HEK293 (cell line): Measurements from ENCODE around the gene UQCC3.

ENCODE experiments used
- AEBP2 ChIP-seq: fragments of 450-650 bp; formaldehyde crosslinking; IDR thresholded peaks from 2 replicates; pipeline ENCODE4 v1.5.1; 2016; ENCODE audit warnings: missing biosample characterization, missing genetic modification characterization, borderline replicate concordance
- BCL11B ChIP-seq: fragments of 450-650 bp; formaldehyde crosslinking; IDR thresholded peaks from 2 replicates; pipeline ENCODE4 v1.5.1; 2016; ENCODE audit warnings: low read depth, missing biosample characterization, missing genetic modification characterization
- IKZF3 ChIP-seq: fragments of 450-650 bp; IDR thresholded peaks from 2 replicates; pipeline ENCODE4 v1.5.0; 2018; ENCODE audit warnings: missing biosample characterization, mild to moderate bottlenecking, missing genetic modification characterization, moderate library complexity
- KLF10 ChIP-seq: fragments of 450-650 bp; IDR thresholded peaks from 2 replicates; pipeline ENCODE4 v1.5.1; 2018; ENCODE audit warnings: missing biosample characterization, mild to moderate bottlenecking, missing genetic modification characterization
- KLF16 ChIP-seq: fragments of 450-650 bp; formaldehyde crosslinking; IDR thresholded peaks from 2 replicates; pipeline ENCODE4 v1.5.1; 2017; ENCODE audit warnings: missing biosample characterization, missing genetic modification characterization
- KLF7 ChIP-seq: fragments of 450-650 bp; formaldehyde crosslinking; IDR thresholded peaks from 2 replicates; pipeline ENCODE4 v1.5.1; 2016; ENCODE audit warnings: missing biosample characterization, missing genetic modification characterization, borderline replicate concordance
- SP3 ChIP-seq: fragments of 450-650 bp; formaldehyde crosslinking; IDR thresholded peaks from 2 replicates; pipeline ENCODE4 v1.5.1; 2016; ENCODE audit warnings: missing biosample characterization, missing genetic modification characterization
- TRIM28 ChIP-seq: IDR thresholded peaks from 2 replicates; pipeline ENCODE4 v1.6.1; 2011; ENCODE audit warnings: low read length, control low read depth, borderline replicate concordance
- ZBTB20 ChIP-seq: fragments of 450-650 bp; formaldehyde crosslinking; IDR thresholded peaks from 2 replicates; pipeline ENCODE4 v1.5.1; 2016; ENCODE audit warnings: missing biosample characterization, missing genetic modification characterization
- ZBTB21 ChIP-seq: fragments of 450-650 bp; formaldehyde crosslinking; IDR thresholded peaks from 2 replicates; pipeline ENCODE4 v1.5.1; 2017; ENCODE audit warnings: missing biosample characterization, missing genetic modification characterization
- ZFP37 ChIP-seq: fragments of 450-650 bp; formaldehyde crosslinking; IDR thresholded peaks from 2 replicates; pipeline ENCODE4 v1.5.1; 2016; ENCODE audit warnings: missing biosample characterization, missing genetic modification characterization
- ZIC2 ChIP-seq: fragments of 450-650 bp; formaldehyde crosslinking; IDR thresholded peaks from 2 replicates; pipeline ENCODE4 v1.5.1; 2016; ENCODE audit warnings: missing biosample characterization, missing genetic modification characterization
- ZNF146 ChIP-seq: fragments of 450-650 bp; formaldehyde crosslinking; IDR thresholded peaks from 2 replicates; pipeline ENCODE4 v1.5.1; 2016; ENCODE audit warnings: missing biosample characterization, missing genetic modification characterization
- ZNF202 ChIP-seq: fragments of 450-650 bp; formaldehyde crosslinking; IDR thresholded peaks from 2 replicates; pipeline ENCODE4 v1.5.1; 2016; ENCODE audit warnings: missing biosample characterization, missing genetic modification characterization, borderline replicate concordance
- ZNF211 ChIP-seq: fragments of 450-650 bp; formaldehyde crosslinking; IDR thresholded peaks from 2 replicates; pipeline ENCODE4 v1.5.1; 2016; ENCODE audit warnings: low read depth, missing biosample characterization, missing genetic modification characterization
- ZNF302 ChIP-seq: fragments of 450-650 bp; formaldehyde crosslinking; IDR thresholded peaks from 2 replicates; pipeline ENCODE4 v1.5.1; 2016; ENCODE audit warnings: missing biosample characterization, missing genetic modification characterization, low read depth
- ZNF324 ChIP-seq: fragments of 450-650 bp; formaldehyde crosslinking; IDR thresholded peaks from 2 replicates; pipeline ENCODE4 v1.5.1; 2016; ENCODE audit warnings: missing biosample characterization, missing genetic modification characterization
- ZNF530 ChIP-seq: fragments of 450-650 bp; formaldehyde crosslinking; IDR thresholded peaks from 2 replicates; pipeline ENCODE4 v1.5.1; 2016; ENCODE audit warnings: low read depth, missing biosample characterization, missing genetic modification characterization
- ZNF610 ChIP-seq: fragments of 450-650 bp; formaldehyde crosslinking; IDR thresholded peaks from 2 replicates; pipeline ENCODE4 v1.5.1; 2016; ENCODE audit warnings: missing biosample characterization, missing genetic modification characterization, borderline replicate concordance
- ZNF623 ChIP-seq: fragments of 450-650 bp; formaldehyde crosslinking; IDR thresholded peaks from 2 replicates; pipeline ENCODE4 v1.5.1; 2016; ENCODE audit warnings: missing biosample characterization, missing genetic modification characterization
- ZNF624 ChIP-seq: fragments of 450-650 bp; formaldehyde crosslinking; IDR thresholded peaks from 2 replicates; pipeline ENCODE4 v1.5.1; 2017; ENCODE audit warnings: missing biosample characterization, missing genetic modification characterization
- ZNF645 ChIP-seq: fragments of 450-650 bp; formaldehyde crosslinking; IDR thresholded peaks from 2 replicates; pipeline ENCODE4; 2016; ENCODE audit warnings: missing biosample characterization, missing genetic modification characterization
- ZNF785 ChIP-seq: fragments of 450-650 bp; formaldehyde crosslinking; IDR thresholded peaks from 2 replicates; pipeline ENCODE4 v1.5.1; 2016; ENCODE audit warnings: missing biosample characterization, missing genetic modification characterization
- ZSCAN23 ChIP-seq: fragments of 450-650 bp; formaldehyde crosslinking; IDR thresholded peaks from 2 replicates; pipeline ENCODE4 v1.5.1; 2016; ENCODE audit warnings: missing biosample characterization, missing genetic modification characterization
- ZSCAN5A ChIP-seq: fragments of 450-650 bp; formaldehyde crosslinking; IDR thresholded peaks from 2 replicates; pipeline ENCODE4 v1.5.1; 2016; ENCODE audit warnings: missing biosample characterization, missing genetic modification characterization
- TF ChIP-seq, protein P1 (sequence below): fragments of 450-650 bp; formaldehyde crosslinking; IDR thresholded peaks from 2 replicates; pipeline ENCODE4 v1.5.1; 2017; ENCODE audit warnings: missing biosample characterization, missing genetic modification characterization
- TF ChIP-seq, protein P2 (sequence below): fragments of 450-650 bp; formaldehyde crosslinking; IDR thresholded peaks from 2 replicates; pipeline ENCODE4 v1.5.1; 2016; ENCODE audit warnings: missing biosample characterization, missing genetic modification characterization
- TF ChIP-seq, protein P3 (sequence below): fragments of 450-650 bp; formaldehyde crosslinking; IDR thresholded peaks from 2 replicates; pipeline ENCODE4 v1.5.1; 2016; ENCODE audit warnings: missing biosample characterization, missing genetic modification characterization

Gene UQCC3

GRCh38 chr11:62645946-62646824, 25.3 kb upstream of the UQCC3 start, which contains the start of gene GANAB (continued):
- 0 out of 2 replicates have a peak, but pooled peaks have one; percentile 52 for TF ChIP-seq ZNF645 (tag by site-specific recombination)
- no peak for TF ChIP-seq ZBTB21
- TF ChIP-seq ZNF624 (tag by site-specific recombination), result no peak
- peak; percentile 66; the same call in 1 of the 2 replicates for TF ChIP-seq ZNF610 (tag by site-specific recombination)
- TF ChIP-seq, protein P1, sequence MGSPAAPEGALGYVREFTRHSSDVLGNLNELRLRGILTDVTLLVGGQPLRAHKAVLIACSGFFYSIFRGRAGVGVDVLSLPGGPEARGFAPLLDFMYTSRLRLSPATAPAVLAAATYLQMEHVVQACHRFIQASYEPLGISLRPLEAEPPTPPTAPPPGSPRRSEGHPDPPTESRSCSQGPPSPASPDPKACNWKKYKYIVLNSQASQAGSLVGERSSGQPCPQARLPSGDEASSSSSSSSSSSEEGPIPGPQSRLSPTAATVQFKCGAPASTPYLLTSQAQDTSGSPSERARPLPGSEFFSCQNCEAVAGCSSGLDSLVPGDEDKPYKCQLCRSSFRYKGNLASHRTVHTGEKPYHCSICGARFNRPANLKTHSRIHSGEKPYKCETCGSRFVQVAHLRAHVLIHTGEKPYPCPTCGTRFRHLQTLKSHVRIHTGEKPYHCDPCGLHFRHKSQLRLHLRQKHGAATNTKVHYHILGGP (tag by site-specific recombination), result no peak
- no peak for TF ChIP-seq ZIC2 (tag by site-specific recombination)
- TF ChIP-seq, protein P2, sequence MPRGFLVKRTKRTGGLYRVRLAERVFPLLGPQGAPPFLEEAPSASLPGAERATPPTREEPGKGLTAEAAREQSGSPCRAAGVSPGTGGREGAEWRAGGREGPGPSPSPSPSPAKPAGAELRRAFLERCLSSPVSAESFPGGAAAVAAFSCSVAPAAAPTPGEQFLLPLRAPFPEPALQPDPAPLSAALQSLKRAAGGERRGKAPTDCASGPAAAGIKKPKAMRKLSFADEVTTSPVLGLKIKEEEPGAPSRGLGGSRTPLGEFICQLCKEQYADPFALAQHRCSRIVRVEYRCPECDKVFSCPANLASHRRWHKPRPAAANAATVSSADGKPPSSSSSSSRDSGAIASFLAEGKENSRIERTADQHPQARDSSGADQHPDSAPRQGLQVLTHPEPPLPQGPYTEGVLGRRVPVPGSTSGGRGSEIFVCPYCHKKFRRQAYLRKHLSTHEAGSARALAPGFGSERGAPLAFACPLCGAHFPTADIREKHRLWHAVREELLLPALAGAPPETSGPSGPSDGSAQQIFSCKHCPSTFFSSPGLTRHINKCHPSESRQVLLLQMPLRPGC (tag by site-specific recombination), result peak; percentile 65; the same call in 1 of the 2 replicates
- TF ChIP-seq ZNF211 (tag by site-specific recombination), result no peak
- TF ChIP-seq, protein P3, sequence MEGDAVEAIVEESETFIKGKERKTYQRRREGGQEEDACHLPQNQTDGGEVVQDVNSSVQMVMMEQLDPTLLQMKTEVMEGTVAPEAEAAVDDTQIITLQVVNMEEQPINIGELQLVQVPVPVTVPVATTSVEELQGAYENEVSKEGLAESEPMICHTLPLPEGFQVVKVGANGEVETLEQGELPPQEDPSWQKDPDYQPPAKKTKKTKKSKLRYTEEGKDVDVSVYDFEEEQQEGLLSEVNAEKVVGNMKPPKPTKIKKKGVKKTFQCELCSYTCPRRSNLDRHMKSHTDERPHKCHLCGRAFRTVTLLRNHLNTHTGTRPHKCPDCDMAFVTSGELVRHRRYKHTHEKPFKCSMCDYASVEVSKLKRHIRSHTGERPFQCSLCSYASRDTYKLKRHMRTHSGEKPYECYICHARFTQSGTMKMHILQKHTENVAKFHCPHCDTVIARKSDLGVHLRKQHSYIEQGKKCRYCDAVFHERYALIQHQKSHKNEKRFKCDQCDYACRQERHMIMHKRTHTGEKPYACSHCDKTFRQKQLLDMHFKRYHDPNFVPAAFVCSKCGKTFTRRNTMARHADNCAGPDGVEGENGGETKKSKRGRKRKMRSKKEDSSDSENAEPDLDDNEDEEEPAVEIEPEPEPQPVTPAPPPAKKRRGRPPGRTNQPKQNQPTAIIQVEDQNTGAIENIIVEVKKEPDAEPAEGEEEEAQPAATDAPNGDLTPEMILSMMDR (tag by site-specific recombination), result 0 out of 2 replicates have a peak, but pooled peaks have one; percentile 12
- 0 out of 2 replicates have a peak, but pooled peaks have one; percentile 14 for TF ChIP-seq KLF10 (tag by site-specific recombination)
- 0 out of 2 replicates have a peak, but pooled peaks have one; percentile 27 for TF ChIP-seq KLF7 (tag by site-specific recombination)
- TF ChIP-seq ZNF324 (tag by site-specific recombination), result 0 out of 2 replicates have a peak, but pooled peaks have one; percentile 57
- no peak for TF ChIP-seq ZNF530
- TF ChIP-seq ZNF623 (tag by site-specific recombination), result no peak
- TF ChIP-seq KLF16, result no peak
- TF ChIP-seq BCL11B (tag by site-specific recombination), result no peak
- TF ChIP-seq IKZF3 (tag by site-specific recombination), result no peak
- peak; percentile 79 for TF ChIP-seq SP3 (tag by site-specific recombination)
- TF ChIP-seq ZNF302 (tag by site-specific recombination), result no peak
- TF ChIP-seq ZSCAN5A, result no peak
- no peak for TF ChIP-seq TRIM28
- TF ChIP-seq ZFP37 (tag by site-specific recombination), result no peak
- TF ChIP-seq ZNF785 (tag by site-specific recombination), result no peak
- no peak for TF ChIP-seq ZBTB20
- no peak for TF ChIP-seq AEBP2 (tag by site-specific recombination)
- 0 out of 2 replicates have a peak, but pooled peaks have one; percentile 3 for TF ChIP-seq ZNF146 (tag by site-specific recombination)
- TF ChIP-seq ZNF202 (tag by site-specific recombination), result no peak
- no peak for TF ChIP-seq ZSCAN23 (tag by site-specific recombination)
